Dermis blood vessel endothelial cell (primary cell): ENCODE measurements around the gene SMC2. TPM values are rescaled to one million over a fixed set of nuclear protein-coding genes. Genes with fewer than 3 reads are reported as not detected.

Experiments used
- DNase-seq: peaks from one replicate; pipeline ENCODE4 v3.0.0; 2010
- total RNA-seq: library from RNA; depleted of rRNA; stranded (reverse); fragments of >200 nt; gene quantifications from 2 replicates; pipeline ENCODE4 v1.2.3, GENCODE V29; 2014

The SMC2 gene
- total RNA-seq: 15.5 and 38.1 TPM in 2 replicates

DNA sequence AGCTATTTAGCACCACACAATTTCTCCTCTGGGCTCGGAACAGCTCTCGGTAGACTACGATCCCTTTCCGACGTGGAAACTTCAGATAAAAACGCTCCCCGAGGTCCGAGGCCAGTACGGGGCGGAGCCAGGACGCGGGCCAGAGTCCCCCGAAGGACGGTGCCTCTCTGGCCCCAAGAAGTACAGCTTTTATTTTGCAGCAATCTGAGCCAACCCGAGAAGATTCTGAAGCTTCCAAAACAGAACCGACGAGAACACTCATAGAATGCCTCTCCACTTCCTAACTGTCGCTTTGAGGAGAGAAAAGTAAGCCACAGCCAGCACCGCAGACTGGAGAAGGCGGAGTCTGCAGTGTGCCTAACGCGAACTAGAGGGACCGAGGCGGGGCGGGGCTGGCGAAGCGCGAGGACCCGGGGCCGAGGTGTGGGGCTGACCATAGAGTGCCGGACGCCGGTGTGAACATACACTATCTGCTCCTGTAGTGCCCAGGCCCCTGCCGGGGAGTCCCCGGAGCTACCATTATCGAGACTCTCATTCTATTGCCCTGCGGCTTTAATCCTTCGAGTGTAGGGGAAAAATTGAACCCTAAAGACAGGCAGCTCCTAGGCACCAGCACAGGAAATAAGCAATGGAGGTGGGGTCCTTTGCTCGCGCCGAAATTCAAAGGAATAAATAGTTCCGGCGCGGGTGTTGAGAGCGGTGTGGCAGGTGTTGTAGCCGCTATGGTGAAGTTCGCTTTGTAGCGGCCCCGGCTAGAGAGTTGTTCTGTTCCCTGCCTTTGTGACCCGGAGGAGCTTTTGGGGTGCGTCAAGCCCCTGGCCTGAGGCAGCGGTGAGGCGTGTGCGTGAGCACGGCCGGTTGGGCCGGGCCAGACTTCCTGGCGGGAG is at the start of gene SMC2:
Gene SMC2, plus strand, starts transcription at position 663 of the 887 bp plus-strand sequence. CDS start 1,076 bp downstream, outside the sequence.
- peak; percentile 93 for DNase-seq

DNA sequence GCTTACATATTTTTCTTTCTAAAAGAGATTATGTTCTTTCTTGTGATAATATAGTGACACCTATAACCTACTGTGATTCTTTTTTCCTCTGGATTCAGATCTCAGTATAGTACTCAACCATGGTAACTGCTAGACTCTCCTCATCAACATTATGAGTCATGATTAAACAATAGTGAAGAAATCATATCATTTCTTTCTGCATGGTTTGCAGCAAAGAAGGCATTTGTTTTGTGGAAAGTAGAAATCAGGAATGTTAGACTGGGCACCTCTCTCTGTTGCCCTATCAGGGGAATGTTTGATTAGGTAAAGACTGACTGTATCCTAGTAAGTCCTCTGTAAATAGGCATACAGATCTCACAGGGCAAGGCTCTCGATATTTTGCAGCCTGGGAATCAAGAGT is 25.6 kb upstream of the SMC2 start:
- no peak for DNase-seq

DNA sequence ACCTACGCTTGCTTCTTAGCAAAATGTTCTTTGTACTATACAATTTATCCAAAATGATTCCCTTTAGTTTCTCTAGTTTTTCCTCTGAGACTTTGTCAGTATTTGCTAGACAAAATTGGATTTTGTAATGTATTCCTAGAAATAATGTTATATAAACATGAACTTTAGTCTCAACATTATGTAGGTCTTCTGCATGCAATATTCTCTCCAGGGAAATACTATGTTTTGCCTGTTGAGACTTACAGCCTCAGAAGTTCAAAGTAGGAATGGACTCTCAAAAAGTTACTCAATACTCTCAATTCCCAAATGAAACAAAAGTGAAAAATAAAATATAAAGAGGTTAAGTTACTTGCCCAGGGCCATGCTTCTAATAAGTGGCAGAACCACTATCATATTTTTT is 24.8 kb upstream of the SMC2 start:
- no peak for DNase-seq

- DNase-seq: no peak
Observed at GRCh38 chr9:104071589-104071988, 22.5 kb upstream of the SMC2 start.

DNA sequence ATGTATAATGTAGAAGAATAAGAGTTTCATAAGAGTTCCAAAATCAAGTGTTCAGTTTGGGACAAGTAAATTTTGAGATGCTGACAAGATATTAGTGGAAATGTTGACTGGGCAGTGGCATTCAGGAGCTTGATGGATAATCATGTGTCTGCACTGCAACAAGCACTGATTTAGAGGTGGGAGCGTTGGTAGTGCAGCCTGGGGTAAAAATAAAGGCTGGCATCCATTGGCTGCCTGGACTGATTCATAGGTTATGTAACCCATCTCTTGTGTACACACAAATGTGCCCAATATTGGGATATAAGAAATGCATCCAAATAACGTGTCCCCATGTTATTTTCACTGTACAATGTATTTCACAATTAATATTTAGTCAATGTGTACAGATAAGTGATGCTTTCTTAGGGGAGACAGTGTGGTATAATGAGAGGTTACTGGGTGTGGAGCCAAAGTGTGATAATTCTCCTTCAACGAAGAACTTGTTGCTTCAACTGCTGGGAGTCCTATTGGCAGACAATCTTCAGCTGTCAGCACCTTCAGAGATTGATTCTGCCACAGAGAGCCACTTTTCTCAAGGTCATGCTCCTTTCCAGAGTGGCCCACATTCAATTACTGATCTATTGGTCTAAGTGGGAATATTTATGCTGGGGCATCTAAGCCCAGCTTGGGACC is 20.9 kb upstream of the SMC2 start:
- DNase-seq: no peak

GRCh38 chr9:104073770-104074133 is 20.4 kb upstream of the SMC2 start:
- no peak for DNase-seq

GRCh38 chr9:104074876-104075275 is 19.2 kb upstream of the SMC2 start:
- DNase-seq: no peak

- no peak for DNase-seq
Observed at GRCh38 chr9:104075801-104076753, 18.0 kb upstream of the SMC2 start.

- no peak for DNase-seq
Observed at GRCh38 chr9:104078596-104078995, 15.5 kb upstream of the SMC2 start.

DNA sequence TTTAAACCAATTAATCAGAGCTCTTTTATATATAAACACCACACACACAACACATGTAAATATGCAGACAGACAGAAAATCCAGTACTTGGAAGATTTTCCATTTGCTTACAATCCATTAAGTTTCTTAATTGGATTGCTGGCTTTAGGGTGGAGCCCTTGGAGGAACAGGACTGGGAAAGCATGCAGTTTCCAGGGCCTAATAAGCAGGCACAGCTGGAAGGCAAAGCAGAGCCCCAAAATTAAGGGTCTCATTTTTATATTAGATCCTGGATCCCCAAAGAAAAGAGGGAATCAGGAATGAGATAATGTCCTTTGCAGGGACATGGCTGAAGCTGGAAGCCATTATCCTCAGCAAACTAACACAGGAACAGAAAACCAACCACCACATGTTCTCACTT is 13.1 kb upstream of the SMC2 start:
- no peak for DNase-seq

- no peak for DNase-seq
Observed at GRCh38 chr9:104082168-104082567, 11.9 kb upstream of the SMC2 start.

GRCh38 chr9:104085525-104085924 is 8.6 kb upstream of the SMC2 start:
- DNase-seq: no peak

DNA sequence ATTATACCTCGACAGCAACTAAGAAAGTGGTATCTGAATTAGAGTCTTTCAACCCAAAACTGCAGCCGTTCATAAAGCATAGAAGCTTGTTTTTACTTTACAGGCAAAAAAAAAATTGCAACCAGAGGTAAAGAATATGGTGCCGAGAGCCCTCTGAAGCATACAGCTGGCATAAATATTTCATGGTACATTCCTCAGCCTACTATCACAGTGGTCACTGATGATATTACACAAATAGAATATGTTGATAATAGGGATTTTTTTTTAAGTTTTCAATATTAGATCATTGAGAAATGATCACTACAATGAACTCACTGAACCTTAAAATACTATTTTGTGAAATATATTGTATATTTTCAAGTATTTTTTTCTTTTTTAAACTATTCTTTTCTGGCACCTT is 6.2 kb upstream of the SMC2 start:
- no peak for DNase-seq

- DNase-seq: no peak
Observed at GRCh38 chr9:104088416-104088815, 5.7 kb upstream of the SMC2 start.

GRCh38 chr9:104090578-104090977 is 3.5 kb upstream of the SMC2 start:
- no peak for DNase-seq

DNA sequence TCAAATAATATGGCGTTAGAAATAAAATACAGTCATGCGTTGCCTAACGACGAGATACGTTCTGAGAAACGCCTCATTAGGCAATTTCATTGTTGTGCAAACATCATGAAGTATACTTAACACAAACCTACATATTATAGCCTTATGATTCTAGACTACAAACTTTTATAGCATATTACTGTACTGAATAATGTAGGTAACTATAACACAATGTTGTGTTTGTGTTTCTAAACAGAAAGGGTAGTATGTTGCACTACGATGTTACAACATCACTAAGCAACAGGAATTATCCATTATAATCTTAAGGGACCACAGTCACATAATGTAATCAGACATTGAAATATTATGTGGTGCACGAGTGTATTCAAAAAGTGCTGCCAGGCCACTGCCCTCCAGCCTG is 3.0 kb upstream of the SMC2 start:
- DNase-seq: no peak

DNA sequence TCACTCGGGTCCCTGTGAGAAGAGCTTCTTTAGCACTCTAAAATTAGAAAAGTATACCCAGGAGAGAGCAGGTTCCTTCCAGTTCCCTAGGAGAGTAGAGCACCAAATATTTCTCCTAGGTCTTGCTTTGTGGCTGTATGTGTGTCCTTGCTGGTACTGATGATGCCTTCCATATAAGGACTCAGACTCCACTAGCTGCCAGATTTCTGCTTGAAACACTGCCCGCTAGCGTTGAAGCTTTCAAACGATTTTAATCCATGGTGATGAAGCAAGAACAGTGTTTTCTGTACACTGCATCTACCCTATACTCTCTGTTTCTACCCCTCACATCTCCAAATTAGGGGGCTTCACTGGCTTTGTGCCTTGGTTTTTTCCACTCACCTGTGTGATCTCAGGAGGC is 2.4 kb upstream of the SMC2 start:
- peak; percentile 73 for DNase-seq

GRCh38 chr9:104092192-104092591 is 1.9 kb upstream of the SMC2 start:
- DNase-seq: no peak

DNA sequence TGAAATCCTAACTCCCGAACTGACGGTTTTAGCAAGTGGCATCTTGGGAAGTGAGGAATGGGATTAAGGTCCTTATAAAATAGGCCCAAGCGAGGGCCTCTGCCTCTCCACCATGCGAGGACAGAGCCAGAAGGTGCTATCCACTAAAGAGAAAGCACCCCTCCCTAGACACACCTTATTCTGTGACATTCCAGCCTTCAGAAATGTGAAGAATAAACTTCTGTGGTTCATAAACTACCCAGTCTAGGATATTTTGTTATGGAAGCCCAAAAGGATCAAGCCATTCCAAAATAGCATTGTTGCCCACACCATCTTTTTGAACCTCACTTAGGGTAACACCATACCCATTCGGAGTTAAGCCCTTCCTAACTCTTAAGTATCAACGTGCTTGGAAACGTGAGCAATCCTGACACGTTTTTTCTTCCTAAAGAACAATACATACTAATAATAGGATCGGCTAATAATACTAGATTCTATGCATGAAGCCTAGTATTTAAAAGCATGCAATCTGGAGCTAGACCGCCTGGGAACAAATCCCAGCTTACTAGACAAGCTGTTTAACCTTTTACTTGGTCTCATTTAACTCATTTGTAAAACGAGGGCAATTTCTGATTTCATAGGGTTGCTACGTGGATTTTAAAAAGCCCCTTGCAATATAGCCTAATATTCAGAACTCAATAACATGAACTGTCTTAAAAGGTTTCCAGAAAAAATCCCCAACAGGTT is 1.1 kb upstream of the SMC2 start:
- peak; percentile 44 for DNase-seq

DNA sequence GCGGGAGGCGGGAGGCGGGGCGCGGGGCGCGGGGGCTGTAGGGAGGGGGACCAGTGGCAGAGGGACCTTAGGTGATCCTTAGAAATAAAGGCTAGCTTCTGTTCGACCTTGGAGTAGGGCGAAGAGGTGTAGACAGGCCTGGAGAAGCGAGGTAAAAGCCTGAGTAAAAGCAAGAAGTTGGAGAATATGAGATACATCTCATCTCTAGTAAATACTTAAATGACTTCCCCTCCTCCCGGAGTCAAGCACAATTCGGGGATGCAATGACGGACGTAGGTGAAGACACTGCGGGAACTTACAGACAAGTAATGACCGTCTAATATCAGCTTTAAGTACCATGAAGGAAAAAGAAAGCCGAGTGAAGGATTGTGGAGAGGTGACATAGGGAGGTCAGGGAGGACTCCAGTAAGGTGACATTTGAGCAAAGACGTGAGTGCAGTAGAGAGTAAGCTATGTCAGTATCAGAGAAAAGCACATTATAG is 466 bp downstream of the SMC2 start:
- no peak for DNase-seq

DNA sequence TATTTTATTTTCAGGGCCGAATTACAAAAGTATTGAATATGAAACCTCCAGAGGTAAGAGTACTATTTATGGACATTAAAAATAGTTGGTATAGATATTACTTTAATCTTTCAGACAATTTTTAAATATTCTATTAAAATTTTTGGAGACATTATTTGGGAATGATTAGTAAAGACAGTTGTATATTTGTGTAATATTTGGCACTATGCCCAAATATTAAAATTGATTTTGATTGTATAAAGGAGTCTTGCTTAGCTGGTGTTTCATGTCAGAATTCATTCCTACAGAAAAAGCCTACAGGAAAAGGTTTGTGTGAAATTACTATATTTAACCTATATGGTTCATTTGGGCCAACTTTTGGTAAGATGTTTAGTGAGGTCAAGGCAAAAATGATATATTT is 5.5 kb downstream of the SMC2 start:
- DNase-seq: no peak

DNA sequence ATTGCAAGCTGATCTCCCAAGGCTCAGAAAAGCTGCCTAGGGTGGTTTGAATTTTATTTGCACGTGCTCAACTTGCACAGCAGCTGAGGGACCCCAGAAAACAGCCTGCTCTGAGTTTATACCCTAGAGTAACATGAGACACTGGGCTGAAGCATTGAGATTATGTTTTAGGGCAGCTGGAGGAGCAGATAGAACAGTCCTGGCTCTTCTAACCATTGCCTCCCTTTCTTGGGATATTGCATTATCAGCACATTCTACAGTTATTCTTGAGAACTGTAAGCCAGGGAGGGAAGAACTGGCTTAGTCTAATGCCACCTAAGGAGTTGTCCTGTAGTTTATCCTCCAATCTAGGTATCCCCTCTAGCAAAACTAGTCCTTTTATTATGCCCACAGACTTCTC is 10.3 kb downstream of the SMC2 start:
- DNase-seq: no peak
